Omental fat pad (tissue), 4 donors: ENCODE measurements around the gene MYBPC2. TPM values are rescaled to one million over a fixed set of nuclear protein-coding genes. Genes with fewer than 3 reads are reported as not detected.
"Not testable (repeated sequence)": the region's sequence is repeated elsewhere in the genome, so short reads cannot be mapped to it uniquely, and the experiment has no call there.

Experiments
- ATAC-seq: fragments of 150-250 bp; one replicate; pipeline ENCODE4 v1.9.1; 2016; ENCODE audit warnings: mild to moderate bottlenecking, moderate library complexity; ENCODE audit not compliant: low FRiP score
- DNase-seq: peaks from one replicate; pipeline ENCODE4 v3.0.0-alpha.2; 2019; ENCODE audit warnings: low spot score
- CTCF ChIP-seq, 3 donors: fragments of 450-650 bp; IDR thresholded peaks; one replicate each; pipeline ENCODE4 v1.5.1; 2016 to 2017; ENCODE audit warnings: antibody characterized with exemption in 3 of 3, mild to moderate bottlenecking in 3 of 3, moderate library complexity in 2 of 3
- total RNA-seq, 4 donors: library from RNA; depleted of rRNA; stranded (reverse); fragments of >200 nt; gene quantifications; one replicate each; pipeline ENCODE4 v1.1.0, GENCODE V29; 2016

Gene MYBPC2
- total RNA-seq, 4 donors from 2014 or later: 0.09 to 0.12 TPM; not detected in 2

- TF ChIP-seq CTCF (IDR thresholded peaks at IDR 0.05): no peak
- no peak for ATAC-seq
- DNase-seq: no peak
These were observed 44.8 kb upstream of the MYBPC2 start for GRCh38 chr19:50387868-50388245.

DNA sequence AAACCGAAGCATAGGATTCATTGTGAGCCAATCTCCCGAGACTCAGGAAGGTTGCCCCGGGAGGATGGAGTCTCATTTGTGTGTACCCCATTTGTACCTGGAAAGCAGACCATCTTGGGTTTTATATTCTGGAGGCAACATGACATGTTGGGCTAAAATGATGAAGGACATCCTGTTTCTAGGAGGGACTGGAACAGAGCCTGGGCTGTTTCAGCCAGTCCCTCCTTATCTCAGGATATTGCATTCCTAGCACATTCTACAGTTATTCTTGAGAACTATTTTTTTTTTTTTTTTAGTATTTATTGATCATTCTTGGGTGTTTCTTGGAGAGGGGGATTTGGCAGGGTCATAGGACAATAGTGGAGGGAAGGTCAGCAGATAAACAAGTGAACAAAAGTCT is 42.4 kb upstream of the MYBPC2 start:
- ATAC-seq, DNase-seq: not testable (repeated sequence)

- DNase-seq, ATAC-seq: not testable (repeated sequence)
These were observed 41.7 kb upstream of the MYBPC2 start for GRCh38 chr19:50390952-50391351.

GRCh38 chr19:50392759-50393158 is 39.9 kb upstream of the MYBPC2 start:
- DNase-seq: no peak
- TF ChIP-seq CTCF (IDR thresholded peaks at IDR 0.05): no peak
- no peak for ATAC-seq

- ATAC-seq (no peak), DNase-seq (no peak)
- TF ChIP-seq CTCF (IDR thresholded peaks at IDR 0.05): no peak
These were observed 39.1 kb upstream of the MYBPC2 start for GRCh38 chr19:50393589-50393988.

GRCh38 chr19:50394017-50394416 is 38.7 kb upstream of the MYBPC2 start:
- no peak for DNase-seq
- no peak for TF ChIP-seq CTCF (IDR thresholded peaks at IDR 0.05)
- no peak for ATAC-seq

DNA sequence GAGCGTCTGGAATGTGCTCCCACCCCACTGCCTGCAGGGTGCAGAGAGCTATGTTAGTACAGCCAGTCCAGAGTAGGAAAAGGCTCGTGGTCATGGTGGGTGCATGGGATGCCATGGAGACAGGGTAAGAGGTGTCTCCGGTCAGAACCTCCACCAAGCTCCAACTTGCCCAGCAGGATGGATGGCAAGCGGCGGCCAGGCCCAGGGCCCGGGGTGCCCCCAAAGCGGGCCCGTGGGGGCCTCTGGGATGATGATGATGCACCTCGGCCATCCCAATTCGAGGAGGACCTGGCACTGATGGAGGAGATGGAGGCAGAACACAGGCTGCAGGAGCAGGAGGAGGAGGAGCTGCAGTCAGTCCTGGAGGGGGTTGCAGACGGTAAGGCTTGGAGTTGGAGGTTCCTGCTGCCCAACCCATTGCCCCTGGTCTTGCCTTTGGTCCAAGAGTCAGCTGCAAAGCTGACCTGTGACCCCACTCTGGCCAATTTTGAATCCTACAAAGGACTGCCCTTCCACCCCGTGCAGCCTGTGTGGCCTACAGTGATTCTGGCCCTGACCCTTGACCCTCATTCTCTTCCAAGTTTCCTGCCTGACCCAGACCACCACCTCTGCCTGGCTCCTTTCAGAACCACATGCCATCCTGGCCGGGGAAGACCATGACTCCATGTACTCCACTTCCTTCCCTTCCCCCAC is 33.9 kb upstream of the MYBPC2 start:
- ATAC-seq (no peak), DNase-seq (no peak)
- TF ChIP-seq CTCF (IDR thresholded peaks at IDR 0.05): no peak

- TF ChIP-seq CTCF (IDR thresholded peaks at IDR 0.05): no peak
- ATAC-seq: no peak
- no peak for DNase-seq
These were observed 33.3 kb upstream of the MYBPC2 start for GRCh38 chr19:50399368-50399745.
